H9 (cell line): ENCODE results near the gene ANXA3. TPM values are rescaled to one million over a fixed set of nuclear protein-coding genes. Genes with fewer than 3 reads are reported as not detected.

Experiments used
- DNase-seq: peaks from one replicate; pipeline ENCODE4 v3.0.0-alpha.2; 2017
- H2AFZ ChIP-seq: one replicate; pipeline ENCODE4 v1.6.1; 2013; ENCODE audit warnings: mild to moderate bottlenecking, low read length, control low read depth, moderate library complexity
- H2AK5ac ChIP-seq: 2 replicates; pipeline ENCODE4 v1.6.1; 2013; ENCODE audit warnings: low read length, control low read depth, mixed read lengths; ENCODE audit not compliant: insufficient read length
- H2BK120ac ChIP-seq: one replicate; pipeline ENCODE4 v1.6.1; 2013; ENCODE audit warnings: low read depth, mild to moderate bottlenecking, low read length, control low read depth, inconsistent platforms; ENCODE audit not compliant: poor library complexity, severe bottlenecking
- H2BK12ac ChIP-seq: 2 replicates; pipeline ENCODE4 v1.6.1; 2013; ENCODE audit warnings: low read length, control low read depth, mixed read lengths, low read depth; ENCODE audit not compliant: insufficient read length
- H2BK15ac ChIP-seq: 2 replicates; pipeline ENCODE4 v1.6.1; 2013; ENCODE audit warnings: low read depth, low read length, control low read depth
- H2BK20ac ChIP-seq: one replicate; pipeline ENCODE4 v1.6.1; 2013; ENCODE audit warnings: low read depth, mild to moderate bottlenecking, low read length, control low read depth, inconsistent platforms; ENCODE audit not compliant: poor library complexity, severe bottlenecking
- H2BK5ac ChIP-seq: 2 replicates; pipeline ENCODE4 v1.6.1; 2013; ENCODE audit warnings: low read length, control low read depth, mixed read lengths; ENCODE audit not compliant: insufficient read length
- H3K14ac ChIP-seq: 2 replicates; pipeline ENCODE4 v1.6.1; 2013; ENCODE audit warnings: low read length, control low read depth; ENCODE audit not compliant: insufficient read depth
- H3K18ac ChIP-seq: 2 replicates; pipeline ENCODE4 v1.6.1; 2013; ENCODE audit warnings: low read depth, mild to moderate bottlenecking, mixed read lengths, low read length, control low read depth; ENCODE audit not compliant: insufficient read length
- H3K23ac ChIP-seq: 2 replicates; pipeline ENCODE4 v1.6.1; 2013; ENCODE audit warnings: low read length, control low read depth, mixed read lengths, low read depth; ENCODE audit not compliant: insufficient read length
- H3K23me2 ChIP-seq: 2 replicates; pipeline ENCODE4 v1.6.1; 2013; ENCODE audit warnings: low read depth, mild to moderate bottlenecking, mixed read lengths, low read length, control low read depth; ENCODE audit not compliant: insufficient read length, poor library complexity, severe bottlenecking
- H3K27ac ChIP-seq: 2 replicates; pipeline ENCODE4 v1.5.1; 2013; ENCODE audit warnings: low read length, control low read depth, mixed read lengths, low read depth; ENCODE audit not compliant: insufficient read length
- H3K27me3 ChIP-seq: 2 replicates; pipeline ENCODE4 v1.6.1; 2013; ENCODE audit warnings: low read length, control low read depth, inconsistent platforms; ENCODE audit not compliant: insufficient read depth
- H3K4ac ChIP-seq: 2 replicates; pipeline ENCODE4 v1.6.1; 2013; ENCODE audit warnings: low read depth, mild to moderate bottlenecking, control low read depth, inconsistent platforms, low read length, moderate library complexity
- H3K4me1 ChIP-seq: 2 replicates; pipeline ENCODE4 v1.6.1; 2013; ENCODE audit warnings: low read length, control low read depth, inconsistent platforms; ENCODE audit not compliant: insufficient read depth
- H3K4me2 ChIP-seq: 2 replicates; pipeline ENCODE4 v1.6.1; 2013; ENCODE audit warnings: low read length, control low read depth, mixed read lengths; ENCODE audit not compliant: insufficient read length, insufficient read depth
- H3K56ac ChIP-seq: 2 replicates; pipeline ENCODE4 v1.6.1; 2013; ENCODE audit warnings: low read depth, mild to moderate bottlenecking, mixed read lengths, low read length, control low read depth; ENCODE audit not compliant: insufficient read length
- H3K79me1 ChIP-seq: 2 replicates; pipeline ENCODE4 v1.6.1; 2013; ENCODE audit warnings: low read depth, mild to moderate bottlenecking, moderate library complexity, low read length, control low read depth, inconsistent platforms; ENCODE audit not compliant: insufficient read depth, poor library complexity, severe bottlenecking
- H3K79me2 ChIP-seq: 2 replicates; pipeline ENCODE4 v1.6.1; 2013; ENCODE audit warnings: low read length, control low read depth, inconsistent platforms; ENCODE audit not compliant: insufficient read depth
- H3K9ac ChIP-seq: 2 replicates; pipeline ENCODE4 v1.6.1; 2013; ENCODE audit warnings: low read length, control low read depth, mixed read lengths; ENCODE audit not compliant: insufficient read length; ENCODE audit errors: extremely low read depth
- H3K9me3 ChIP-seq: one replicate; pipeline ENCODE4 v1.6.1; 2013; ENCODE audit warnings: low read depth, low read length, inconsistent platforms; ENCODE audit not compliant: control insufficient read depth
- H3T11ph ChIP-seq: one replicate; pipeline ENCODE4 v1.6.1; 2013; ENCODE audit warnings: mild to moderate bottlenecking, low read length, control low read depth, inconsistent platforms
- H4K20me1 ChIP-seq: one replicate; pipeline ENCODE4 v1.6.1; 2013; ENCODE audit not compliant: control insufficient read depth, insufficient read length, insufficient read depth
- H4K5ac ChIP-seq: 2 replicates; pipeline ENCODE4 v1.6.1; 2013; ENCODE audit warnings: low read depth, mild to moderate bottlenecking, mixed read lengths, low read length, control low read depth; ENCODE audit not compliant: insufficient read length
- H4K8ac ChIP-seq: replicated peaks from 2 replicates; pipeline ENCODE4 v1.6.1; 2013; ENCODE audit warnings: low read length, control low read depth, mixed read lengths, low read depth; ENCODE audit not compliant: insufficient read length
- H4K91ac ChIP-seq: 2 replicates; pipeline ENCODE4 v1.6.1; 2013; ENCODE audit warnings: low read depth, mild to moderate bottlenecking, moderate library complexity, mixed read lengths, low read length, control low read depth; ENCODE audit not compliant: insufficient read length
- H3K27ac Mint-ChIP-seq, 3 experiments: 2 replicates in 2 of 3; 3 replicates in 1 of 3; pipeline ENCODE4 v1.8.0; 2020 to 2021; ENCODE audit warnings: mixed read lengths in 3 of 3, mild to moderate bottlenecking in 1 of 3, moderate library complexity in 1 of 3
- H3K27me3 Mint-ChIP-seq: 2 replicates; pipeline ENCODE4 v1.8.0; 2021; ENCODE audit warnings: low read depth, mild to moderate bottlenecking, moderate library complexity, mixed read lengths
- H3K36me3 Mint-ChIP-seq, 3 experiments: 2 replicates in 2 of 3; 3 replicates in 1 of 3; pipeline ENCODE4 v1.8.0; 2020 to 2021; ENCODE audit warnings: low read depth in 3 of 3, mixed read lengths in 3 of 3; ENCODE audit not compliant: insufficient read depth in 1 of 3
- H3K4me1 Mint-ChIP-seq, 2 experiments: 2 replicates each; pipeline ENCODE4 v1.8.0; 2020; ENCODE audit warnings: mixed read lengths in 2 of 2
- H3K4me3 Mint-ChIP-seq, 2 experiments: 2 replicates in 1 of 2; 3 replicates in 1 of 2; pipeline ENCODE4 v1.8.0; 2020 to 2021; ENCODE audit warnings: mild to moderate bottlenecking in 2 of 2, mixed read lengths in 2 of 2, moderate library complexity in 1 of 2
- H3K9me3 Mint-ChIP-seq, 2 experiments: 2 replicates in 1 of 2; 3 replicates in 1 of 2; pipeline ENCODE4 v1.8.0; 2020; ENCODE audit warnings: mild to moderate bottlenecking in 2 of 2, mixed read lengths in 2 of 2, moderate library complexity in 1 of 2
- CTCF ChIP-seq: fragments of 200-600 bp; sonication (generic); conservative IDR thresholded peaks from 3 replicates; pipeline ENCODE4 v1.8.0; 2021; ENCODE audit warnings: antibody characterized with exemption, mild to moderate bottlenecking
- WGBS: extraction: QIAGEN DNeasy Blood & Tissue Kit; methylation state at CpG from one replicate; pipeline ENCODE4 v1.1.7; 2013; ENCODE audit warnings: missing lambda C conversion rate, low lambda C conversion rate, mixed read lengths; ENCODE audit not compliant: insufficient read length; ENCODE audit errors: extremely low coverage; 5-methylcytosine and 5-hydroxymethylcytosine counted together
- total RNA-seq: library from RNA; stranded (reverse); gene quantifications from 2 replicates; pipeline ENCODE4 v1.2.1, GENCODE V29; 2021

The ANXA3 gene
- total RNA-seq, 1 experiment from 2014 or later = 20.6 TPM

DNA sequence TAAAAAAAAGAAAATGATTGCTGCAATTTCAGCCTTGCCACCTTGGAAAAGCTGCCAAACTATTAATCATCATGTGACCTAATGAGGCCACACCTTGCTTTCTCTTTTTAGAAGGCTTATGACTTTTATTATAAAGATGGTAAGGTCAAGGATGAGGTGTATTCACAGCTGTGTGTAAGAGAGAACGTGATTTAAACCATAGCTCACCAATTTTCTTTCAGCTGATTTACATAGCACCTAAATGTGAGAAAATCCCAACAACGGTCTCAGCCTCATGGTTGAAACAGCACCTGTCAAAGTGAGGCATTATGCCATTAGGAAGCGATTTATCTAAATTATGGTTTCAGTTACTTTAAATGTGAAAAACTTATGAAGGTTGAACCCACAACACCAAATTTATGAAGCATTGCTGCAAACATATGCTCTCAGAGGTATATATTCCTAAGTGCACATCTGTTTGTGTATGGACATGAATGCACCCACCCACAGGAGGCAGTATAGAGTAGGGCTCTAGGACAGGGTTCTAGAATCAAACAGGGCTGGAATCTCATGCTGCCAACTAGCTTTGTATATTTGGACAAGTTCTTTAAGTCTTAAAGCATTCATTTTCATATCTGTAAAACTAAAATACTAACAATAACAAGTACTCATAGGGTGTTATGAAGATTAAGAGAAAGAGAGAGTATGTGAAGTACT, 40.7 kb downstream of the ANXA3 start:
- H3K18ac ChIP-seq = no peak overlapping the region
- no peak overlapping the region for H2BK120ac ChIP-seq
- no peaks in the 10 kb centered on the region for H3K23me2 ChIP-seq
- H4K8ac ChIP-seq = no peak overlapping the region
- H3K79me1 ChIP-seq = no peaks in the 10 kb centered on the region
- no peak overlapping the region for H2BK5ac ChIP-seq
- H4K91ac ChIP-seq = no peak overlapping the region
- H4K5ac ChIP-seq = no peak overlapping the region
- no peak overlapping the region for H3T11ph ChIP-seq
- no peak overlapping the region for H3K27ac Mint-ChIP-seq
- no peak overlapping the region for H2AK5ac ChIP-seq
- no peak overlapping the region for H3K9ac ChIP-seq
- peaks cover 10 to 11% of the 10 kb centered on the region in 2 experiments for H3K4me1 Mint-ChIP-seq
- H3K23ac ChIP-seq = no peak overlapping the region
- H3K9me3 Mint-ChIP-seq = peaks cover 0 to 2% of the 10 kb centered on the region in 2 experiments; a peak in 1 of 5 replicates
- no peak overlapping the region for H2AFZ ChIP-seq
- H3K9me3 ChIP-seq = no peaks in the 10 kb centered on the region
- no peak overlapping the region for H2BK12ac ChIP-seq
- no peaks in the 10 kb centered on the region for H3K79me2 ChIP-seq
- H4K20me1 ChIP-seq = no peaks in the 10 kb centered on the region
- no peak for DNase-seq
- TF ChIP-seq CTCF = peak; percentile 77
- no peak overlapping the region for H3K4me3 Mint-ChIP-seq
- H2BK15ac ChIP-seq = no peak overlapping the region
- no peak overlapping the region for H2BK20ac ChIP-seq
- no peaks in the 10 kb centered on the region for H3K4me1 ChIP-seq
- H3K27ac ChIP-seq = no peak overlapping the region
- peaks cover 0 to 6% (median 5%) of the 10 kb centered on the region in 3 experiments; a peak in 2 of 7 replicates for H3K36me3 Mint-ChIP-seq
- H3K4ac ChIP-seq = no peak overlapping the region
- H3K27me3 Mint-ChIP-seq = no peaks in the 10 kb centered on the region
- H3K14ac ChIP-seq = no peak overlapping the region
- no CpG with 5 or more reads among the region's 3 CpGs for WGBS
- H3K27me3 ChIP-seq = no peaks in the 10 kb centered on the region
- no peak overlapping the region for H3K56ac ChIP-seq
- no peak overlapping the region for H3K4me2 ChIP-seq
